Esophagus muscularis mucosa (tissue), 4 donors: ENCODE results near the gene ALKBH6. TPM values are rescaled to one million over a fixed set of nuclear protein-coding genes. Genes with fewer than 3 reads are reported as not detected.
"Not testable (repeated sequence)": the region's sequence is repeated elsewhere in the genome, so short reads cannot be mapped to it uniquely, and the experiment has no call there.

Experiments used
- DNase-seq: peaks from one replicate; pipeline ENCODE4 v3.0.0-alpha.2; 2017; ENCODE audit errors: extremely low spot score
- H3K27ac ChIP-seq, 4 donors: fragments of 200-600 bp; sonication (generic); replicated peaks in 1 of 4; 1 replicate in 3 of 4; 2 replicates in 1 of 4; pipeline ENCODE4 v1.5.1; 2016 to 2019; ENCODE audit warnings: mild to moderate bottlenecking in 1 of 4
- H3K27me3 ChIP-seq, 4 donors: fragments of 200-600 bp; sonication (generic); one replicate each; pipeline versions ENCODE4 v1.5.1 to v1.6.0; 2016 to 2019
- H3K36me3 ChIP-seq, 4 donors: fragments of 200-600 bp; sonication (generic); one replicate each; pipeline ENCODE4 v1.5.1; 2016 to 2019
- H3K4me1 ChIP-seq, 4 donors: fragments of 200-600 bp; sonication (generic); one replicate each; pipeline ENCODE4 v1.5.1; 2016 to 2019
- H3K4me3 ChIP-seq, 4 donors: fragments of 200-600 bp; sonication (generic); 1 replicate in 2 of 4; 2 replicates in 2 of 4; pipeline ENCODE4 v1.5.1; 2016 to 2019; ENCODE audit warnings: mild to moderate bottlenecking in 4 of 4, moderate library complexity in 1 of 4
- H3K9me3 ChIP-seq, 4 donors: fragments of 200-600 bp; sonication (generic); 1 replicate in 3 of 4; 2 replicates in 1 of 4; pipeline ENCODE4 v1.5.1; 2016 to 2019
- CTCF ChIP-seq, 3 experiments: fragments of 200-600 bp in 2 of 3; fragments of 450-650 bp in 1 of 3; sonication (generic) in 2 of 3; IDR thresholded peaks; one replicate each; pipeline ENCODE4 v1.5.1; 2017 to 2019; ENCODE audit warnings: antibody characterized with exemption in 3 of 3, mild to moderate bottlenecking in 2 of 3, moderate library complexity in 1 of 3
- EP300 ChIP-seq: sonication (generic); formaldehyde crosslinking; IDR thresholded peaks from one replicate; pipeline ENCODE4 v1.6.1; 2017; ENCODE audit warnings: antibody characterized with exemption
- POLR2A ChIP-seq: fragments of 450-650 bp; IDR thresholded peaks from one replicate; pipeline ENCODE4 v1.6.1; 2017; ENCODE audit warnings: antibody characterized with exemption, moderate library complexity, mild to moderate bottlenecking, low read depth
- POLR2AphosphoS5 ChIP-seq, 2 donors: sonication (generic); formaldehyde crosslinking; IDR thresholded peaks; one replicate each; pipeline ENCODE4 v1.6.1; 2017; ENCODE audit warnings: antibody characterized with exemption in 2 of 2
- WGBS: methylation state at CpG from one replicate; pipeline ENCODE4 v1.1.5; 2018; 5-methylcytosine and 5-hydroxymethylcytosine counted together
- intact Hi-C: fragments of 100-400 bp; cut with DNase I; formaldehyde crosslinking; loops from one replicate; pipeline ENCODE4 v1.15.1; 2023
- total RNA-seq, 4 donors: library from RNA; depleted of rRNA; stranded (reverse); fragments of >200 nt; gene quantifications; one replicate each; pipeline versions ENCODE4 v1.1.0 to v1.2.1, GENCODE V29; 2016

The ALKBH6 gene
- total RNA-seq, 4 donors from 2014 or later = 27.0 to 43.6 (median 35.5) TPM

GRCh38 chr19:36041831-36042230 is 27.8 kb upstream of the ALKBH6 start:
- no peaks in the 10 kb centered on the region for H3K9me3 ChIP-seq
- peak overlapping the region; percentile 71 to 79 (median 76) for H3K27ac ChIP-seq
- TF ChIP-seq POLR2AphosphoS5 (IDR thresholded peaks at IDR 0.05) (peak; percentile 38 to 69), POLR2A (no peak)
- DNase-seq = no peak
- no peaks in the 10 kb centered on the region for H3K27me3 ChIP-seq
- peaks cover 0 to 63% (median 57%) of the 10 kb centered on the region in 4 donors for H3K4me1 ChIP-seq
- H3K36me3 ChIP-seq = peaks cover 14 to 28% (median 21%) of the 10 kb centered on the region in 4 donors
- no peak overlapping the region for H3K4me3 ChIP-seq
- intact Hi-C loops = no loop called here
- 14% methylated on average over 3 of the region's 3 CpGs for WGBS

GRCh38 chr19:36041092-36041491 is 27.1 kb upstream of the ALKBH6 start:
- H3K27me3 ChIP-seq, H3K4me3 ChIP-seq, DNase-seq, H3K9me3 ChIP-seq, intact Hi-C loops: not testable (repeated sequence)
- Histone ChIP-seq H3K4me1 (peaks cover 0 to 55% (median 49%) of the 10 kb centered on the region in 4 donors), H3K27ac (peak overlapping the region; percentile 71 to 79 (median 76)), H3K36me3 (peaks cover 14 to 28% (median 21%) of the 10 kb centered on the region in 4 donors)
- WGBS = 85% methylated on average over 6 of the region's 6 CpGs

GRCh38 chr19:36040495-36040894 is 26.5 kb upstream of the ALKBH6 start:
- Histone ChIP-seq H3K36me3 (peaks cover 14 to 33% (median 21%) of the 10 kb centered on the region in 4 donors), H3K27ac (peak overlapping the region in 1 of 4 donors; percentile 76), H3K4me1 (peaks cover 0 to 49% (median 43%) of the 10 kb centered on the region in 4 donors), H3K9me3 (no peaks in the 10 kb centered on the region), H3K27me3 (no peaks in the 10 kb centered on the region), H3K4me3 (no peak overlapping the region)
- intact Hi-C loops = no loop called here
- no peak for DNase-seq
- TF ChIP-seq POLR2A (no peak), EP300 (no peak), CTCF (IDR thresholded peaks at IDR 0.05) (no peak)
- WGBS = 88% methylated on average over 6 of the region's 6 CpGs

GRCh38 chr19:36032251-36033104 is 18.5 kb upstream of the ALKBH6 start, which contains the start of gene CLIP3:
CLIP3 (minus strand) TSS chr19:36032873; CDS start chr19:36032357, 516 bp downstream.
- under 1% methylated on average over 20 of the region's 51 CpGs for WGBS
- Histone ChIP-seq H3K27me3 (no peaks in the 10 kb centered on the region), H3K27ac (peak within 1 kb of the TSS; percentile 80 to 87 (median 83)), H3K4me1 (peaks cover 13 to 34% (median 22%) of the 10 kb centered on the region in 4 donors), H3K4me3 (peak within 1 kb of the TSS; percentile 71 to 84 (median 78)), H3K9me3 (no peaks in the 10 kb centered on the region), H3K36me3 (peaks cover 0 to 29% (median 12%) of the 10 kb centered on the region in 4 donors)
- TF ChIP-seq POLR2AphosphoS5 (IDR thresholded peaks at IDR 0.05) = peak; percentile 63 to 76
- TF ChIP-seq CTCF (IDR thresholded peaks at IDR 0.05) = peak in 1 of 3 experiments; percentile 15
- TF ChIP-seq EP300 = no peak
- intact Hi-C loops = no loop called here
- DNase-seq = no peak

GRCh38 chr19:36031308-36031707 is 17.3 kb upstream of the ALKBH6 start:
- no peak overlapping the region for H3K4me3 ChIP-seq
- DNase-seq = no peak
- H3K27me3 ChIP-seq = no peaks in the 10 kb centered on the region
- H3K27ac ChIP-seq = peak overlapping the region in 1 of 4 donors; percentile 85
- peaks cover 13 to 34% (median 22%) of the 10 kb centered on the region in 4 donors for H3K4me1 ChIP-seq
- intact Hi-C loops = no loop called here
- no peaks in the 10 kb centered on the region for H3K9me3 ChIP-seq
- peaks cover 0 to 38% (median 21%) of the 10 kb centered on the region in 4 donors for H3K36me3 ChIP-seq
- TF ChIP-seq POLR2A (no peak), POLR2AphosphoS5 (IDR thresholded peaks at IDR 0.05) (no peak), CTCF (IDR thresholded peaks at IDR 0.05) (no peak), EP300 (no peak)
- WGBS = 92% methylated on average over 6 of the region's 6 CpGs
